Stomach (tissue), 4 donors: ENCODE measurements around the gene SNX3.

Experiments
- CTCF ChIP-seq, 7 experiments: fragments of 450-650 bp in 4 of 7; fragments of 200-600 bp in 3 of 7; sonication (generic) in 3 of 7; IDR thresholded peaks; one replicate each; pipeline ENCODE4 v1.5.1; 2016 to 2019; ENCODE audit warnings: antibody characterized with exemption in 7 of 7, control low read depth in 2 of 7, mild to moderate bottlenecking in 1 of 7
- EP300 ChIP-seq: sonication (generic); formaldehyde crosslinking; IDR thresholded peaks from one replicate; pipeline ENCODE4 v1.6.1; 2017; ENCODE audit warnings: antibody characterized with exemption
- POLR2A ChIP-seq, 4 donors: fragments of 450-650 bp; IDR thresholded peaks; one replicate each; pipeline ENCODE4 v1.6.1; 2016; ENCODE audit warnings: antibody characterized with exemption in 4 of 4, control low read depth in 2 of 4, mild to moderate bottlenecking in 1 of 4, moderate library complexity in 1 of 4
- POLR2AphosphoS5 ChIP-seq, 3 donors: sonication (generic); formaldehyde crosslinking; IDR thresholded peaks; one replicate each; pipeline ENCODE4 v1.6.1; 2016; ENCODE audit warnings: antibody characterized with exemption in 3 of 3

- TF ChIP-seq CTCF (IDR thresholded peaks at IDR 0.05): no peak
- TF ChIP-seq POLR2AphosphoS5 (IDR thresholded peaks at IDR 0.05): no peak
- no peak for TF ChIP-seq POLR2A (IDR thresholded peaks at IDR 0.05)
- TF ChIP-seq EP300: no peak
Measured at GRCh38 chr6:108242721-108243120, 18.1 kb downstream of the SNX3 start.
